Endothelial cell of coronary artery (primary cell): ENCODE data around the gene PLCB4. TPM values are rescaled to one million over a fixed set of nuclear protein-coding genes. Genes with fewer than 3 reads are reported as not detected.

ENCODE experiments used
- total RNA-seq: library from RNA; depleted of rRNA; stranded (reverse); fragments of >200 nt; gene quantifications from 2 replicates; pipeline ENCODE4 v1.2.3, GENCODE V29; 2014

The PLCB4 gene
- total RNA-seq: 1.1 and 1.8 TPM in 2 replicates

DNA sequence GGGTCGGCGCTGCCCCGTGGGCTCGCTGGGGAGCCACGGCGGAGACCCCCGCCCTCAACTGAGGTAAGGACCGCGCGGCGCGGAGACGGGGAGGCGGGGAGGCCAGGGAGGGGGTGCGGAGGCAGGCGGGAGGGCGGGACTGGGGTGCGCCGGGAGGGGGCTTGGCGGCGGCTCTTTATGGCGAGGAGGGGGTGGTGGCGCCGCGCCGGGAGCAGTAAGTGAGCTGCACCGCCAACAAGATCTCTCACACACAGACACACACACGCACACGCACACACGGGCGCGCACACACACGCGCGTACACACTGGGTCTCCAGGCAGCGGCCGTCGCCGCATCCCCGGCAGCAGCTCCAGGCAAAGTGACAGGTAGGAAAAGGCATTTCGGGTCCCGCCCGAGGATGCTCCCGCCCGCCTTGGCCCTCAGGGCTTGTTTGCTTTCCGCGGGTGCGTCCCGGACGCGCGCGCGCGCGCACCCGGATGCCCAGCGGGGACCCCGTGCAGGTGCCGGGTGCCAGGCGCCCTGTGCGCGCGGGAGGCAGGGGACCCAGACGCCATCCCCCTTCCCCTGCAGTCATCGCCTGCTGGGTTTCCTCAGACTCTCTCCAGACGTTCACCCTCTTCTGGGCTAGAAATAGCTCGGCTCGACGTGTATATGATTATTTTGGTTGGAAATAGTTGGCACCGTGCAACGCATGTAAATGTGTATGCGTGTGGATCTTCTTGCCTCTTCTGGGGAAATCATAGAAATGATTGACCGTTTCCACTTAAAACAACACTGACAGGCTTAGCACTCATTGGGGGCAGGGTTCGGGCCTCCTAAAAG lies at the start of gene PLCB4:
TSS of gene PLCB4 (plus strand) at position 247 of the 823 bp plus-strand sequence. CDS start 238,728 bp downstream, outside the sequence.

DNA sequence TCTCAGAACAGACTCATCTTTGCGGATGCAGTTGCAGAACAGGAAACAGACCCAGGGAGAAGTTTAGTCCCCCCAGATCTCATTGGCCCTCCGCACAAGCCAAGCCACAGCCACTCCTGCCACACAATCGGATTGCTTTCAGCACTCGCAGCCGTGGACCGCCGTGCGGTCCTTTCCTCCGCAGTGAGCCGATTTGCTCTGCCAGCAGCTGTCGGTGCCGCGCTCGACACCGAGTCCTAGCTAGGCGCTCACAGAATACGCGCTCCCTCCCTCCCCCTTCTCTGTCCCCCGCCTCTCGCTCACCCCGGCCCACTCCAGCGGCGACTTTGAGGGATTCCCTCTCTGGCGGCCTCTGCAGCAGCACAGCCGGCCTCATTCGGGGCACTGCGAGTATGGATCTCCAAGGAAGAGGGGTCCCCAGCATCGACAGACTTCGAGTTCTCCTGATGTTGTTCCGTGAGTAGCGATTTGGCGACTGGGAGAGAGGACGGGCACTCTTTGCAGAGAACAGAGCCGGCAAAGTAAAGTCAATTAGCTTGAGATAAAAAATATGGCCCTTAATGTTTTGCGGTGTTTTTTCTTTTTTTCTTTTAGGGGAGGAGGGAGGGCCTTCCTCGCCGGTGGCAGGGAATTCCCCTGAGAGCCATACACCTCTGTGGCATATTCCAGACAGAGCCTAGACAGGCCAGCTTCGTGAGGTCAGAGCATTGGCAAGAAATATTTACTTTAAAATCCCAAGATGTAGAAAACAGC lies 445.8 kb downstream of the PLCB4 start, which contains the start of gene LAMP5:
TSS of gene LAMP5 (plus strand) at position 130 of the 753 bp plus-strand sequence. CDS start at position 393, 263 bp downstream.

